DOHH2 (cell line): ENCODE data around the gene RBP7.
A peak's percentile ranks its signal among the peaks of the same experiment; 100 is the strongest.

ENCODE experiments used
- H3F3A ChIP-seq: fragments of 200-600 bp; sonication (generic), shearing (Covaris generic); 2 replicates; pipeline ENCODE4 v1.6.0; 2016; ENCODE audit warnings: antibody characterized with exemption, mild to moderate bottlenecking; ENCODE audit not compliant: control insufficient read depth, insufficient read depth
- H3K27ac ChIP-seq: fragments of 200-600 bp; sonication (generic); 2 replicates; pipeline ENCODE4 v1.5.1; 2014; ENCODE audit warnings: low read depth, mild to moderate bottlenecking, low read length, moderate library complexity
- H3K27me3 ChIP-seq: fragments of 200-600 bp; sonication (generic); 2 replicates; pipeline ENCODE4 v1.6.1; 2014; ENCODE audit warnings: mild to moderate bottlenecking, low read length, mixed read lengths; ENCODE audit not compliant: control insufficient read depth
- H3K36me3 ChIP-seq: fragments of 200-600 bp; sonication (generic); 2 replicates; pipeline ENCODE4 v1.6.1; 2014; ENCODE audit warnings: mild to moderate bottlenecking, low read length, moderate library complexity, mixed read lengths; ENCODE audit not compliant: control insufficient read depth
- H3K4me1 ChIP-seq: fragments of 200-600 bp; sonication (generic); 2 replicates; pipeline ENCODE4 v1.6.1; 2014; ENCODE audit warnings: mild to moderate bottlenecking, low read length, mixed read lengths; ENCODE audit not compliant: control insufficient read depth
- H3K4me2 ChIP-seq: fragments of 200-600 bp; sonication (generic); 2 replicates; pipeline ENCODE4 v1.6.0; 2014; ENCODE audit warnings: mild to moderate bottlenecking, low read length, moderate library complexity
- H3K4me3 ChIP-seq: fragments of 200-600 bp; sonication (generic); 2 replicates; pipeline ENCODE4 v1.5.1; 2014; ENCODE audit warnings: mild to moderate bottlenecking, low read length, mixed read lengths
- H3K79me2 ChIP-seq: fragments of 200-600 bp; sonication (generic); 2 replicates; pipeline ENCODE4 v1.6.1; 2014; ENCODE audit warnings: mild to moderate bottlenecking, low read length, mixed read lengths; ENCODE audit not compliant: control insufficient read depth
- H3K9me2 ChIP-seq: fragments of 200-600 bp; sonication (generic); replicated peaks from 2 replicates; pipeline ENCODE4 v1.6.1; 2014; ENCODE audit warnings: mild to moderate bottlenecking, low read length, mixed read lengths; ENCODE audit not compliant: control insufficient read depth
- H3K9me3 ChIP-seq: fragments of 200-600 bp; sonication (generic); 2 replicates; pipeline ENCODE4 v1.6.1; 2014; ENCODE audit warnings: antibody characterized with exemption, low read length, mixed read lengths; ENCODE audit not compliant: control insufficient read depth, insufficient read depth
- H4K20me1 ChIP-seq: fragments of 200-600 bp; sonication (generic); 2 replicates; pipeline ENCODE4 v1.6.0; 2014; ENCODE audit warnings: low read depth, mild to moderate bottlenecking, antibody characterized with exemption, low read length, moderate library complexity; ENCODE audit not compliant: control insufficient read depth, insufficient read depth
- CTCF ChIP-seq: fragments of 200-600 bp; sonication (generic); IDR thresholded peaks from one replicate; pipeline ENCODE4 v1.5.1; 2014; ENCODE audit warnings: antibody characterized with exemption, mild to moderate bottlenecking, low read depth, low read length; ENCODE audit not compliant: poor library complexity, severe bottlenecking
- EZH2phosphoT487 ChIP-seq: fragments of 200-600 bp; sonication (generic); IDR thresholded peaks from 2 replicates; pipeline ENCODE4 v1.6.1; 2017; ENCODE audit warnings: borderline replicate concordance, mild to moderate bottlenecking, antibody characterized with exemption, low read length, moderate library complexity, mixed read lengths

Gene RBP7

GRCh38 chr1:9996624-9997582 is at the start of gene RBP7:
TSS of gene RBP7 (plus strand) at chr1:9997228. CDS start at chr1:9997259, 31 bp downstream.
- Histone ChIP-seq H3K36me3 (no peaks in the 10 kb centered on the region), H3K4me1 (no peaks in the 10 kb centered on the region), H3K9me3 (no peaks in the 10 kb centered on the region), H3K4me3 (no peak within 1 kb of the TSS), H3F3A (no peaks in the 10 kb centered on the region), H3K79me2 (no peaks in the 10 kb centered on the region), H3K27me3 (peaks cover 7% of the 10 kb centered on the region), H3K9me2 (no peaks in the 10 kb centered on the region), H3K4me2 (peak within 1 kb of the TSS; percentile 11; the same call in 1 of the 2 replicates), H3K27ac (no peak within 1 kb of the TSS), H4K20me1 (0 out of 2 replicates have a peak, but pooled peaks cover 3% of the 10 kb centered on the region)
- peak; percentile 55; the same call in 1 of the 2 replicates for TF ChIP-seq EZH2phosphoT487
- no peak for TF ChIP-seq CTCF

GRCh38 chr1:9957726-9958125 is 39.3 kb upstream of the RBP7 start:
- Histone ChIP-seq H3K4me1 (peaks cover 8% of the 10 kb centered on the region), H3K9me2 (no peaks in the 10 kb centered on the region), H3K27me3 (no peaks in the 10 kb centered on the region)

GRCh38 chr1:9960011-9960410 is 37.0 kb upstream of the RBP7 start:
- H4K20me1 ChIP-seq = no peaks in the 10 kb centered on the region
- H3K9me3 ChIP-seq = no peaks in the 10 kb centered on the region

More at GRCh38 chr1:9957726-9958125, 39.3 kb upstream of the RBP7 start:
- Histone ChIP-seq H3K4me3 (no peak overlapping the region), H3F3A (no peaks in the 10 kb centered on the region), H3K4me2 (no peak overlapping the region), H4K20me1 (no peaks in the 10 kb centered on the region), H3K79me2 (no peaks in the 10 kb centered on the region), H3K9me3 (no peaks in the 10 kb centered on the region), H3K27ac (no peak overlapping the region), H3K36me3 (no peaks in the 10 kb centered on the region)
- TF ChIP-seq EZH2phosphoT487 (no peak), CTCF (no peak)

More at GRCh38 chr1:9960011-9960410, 37.0 kb upstream of the RBP7 start:
- Histone ChIP-seq H3K36me3 (no peaks in the 10 kb centered on the region), H3K27me3 (no peaks in the 10 kb centered on the region), H3K79me2 (no peaks in the 10 kb centered on the region), H3K4me2 (no peak overlapping the region), H3K27ac (no peak overlapping the region), H3K4me1 (peaks cover 8% of the 10 kb centered on the region), H3K9me2 (no peaks in the 10 kb centered on the region), H3K4me3 (no peak overlapping the region), H3F3A (no peaks in the 10 kb centered on the region)
- TF ChIP-seq EZH2phosphoT487 (no peak), CTCF (no peak)
